ENCODE results near the gene ERC2.

ERC2 gene

DNA sequence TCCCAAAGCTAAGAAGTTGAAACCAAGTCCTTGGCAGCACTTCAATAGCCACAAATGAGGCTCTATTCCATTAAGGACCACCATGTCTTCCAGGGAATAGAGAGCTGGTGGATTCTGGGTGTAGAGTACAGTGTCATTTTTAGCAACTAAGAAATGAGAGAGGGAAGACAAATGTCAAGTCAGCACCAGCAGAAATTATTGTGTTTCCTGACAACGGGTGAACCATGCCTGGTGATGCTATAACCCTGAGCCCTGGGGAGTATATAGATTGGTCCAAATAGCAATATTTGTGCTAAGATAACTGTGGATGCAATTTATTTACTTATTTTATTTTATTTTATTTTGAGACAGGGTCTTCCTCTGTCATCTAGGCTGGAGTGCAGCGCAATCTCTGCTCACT is 675.5 kb downstream of the ERC2 start:
- ATAC-seq: no peak
- H3K27me3 Mint-ChIP-seq: peaks cover 2% of the 10 kb centered on the region
- no peak for DNase-seq
- H3K36me3 Mint-ChIP-seq (ENCODE audit: low read depth): no peaks in the 10 kb centered on the region
- no peak overlapping the region for H3K4me3 Mint-ChIP-seq
- peaks cover under 1% of the 10 kb centered on the region for H3K9me3 Mint-ChIP-seq
- H3K4me1 Mint-ChIP-seq: no peaks in the 10 kb centered on the region
- no peak overlapping the region for H3K27ac Mint-ChIP-seq

DNA sequence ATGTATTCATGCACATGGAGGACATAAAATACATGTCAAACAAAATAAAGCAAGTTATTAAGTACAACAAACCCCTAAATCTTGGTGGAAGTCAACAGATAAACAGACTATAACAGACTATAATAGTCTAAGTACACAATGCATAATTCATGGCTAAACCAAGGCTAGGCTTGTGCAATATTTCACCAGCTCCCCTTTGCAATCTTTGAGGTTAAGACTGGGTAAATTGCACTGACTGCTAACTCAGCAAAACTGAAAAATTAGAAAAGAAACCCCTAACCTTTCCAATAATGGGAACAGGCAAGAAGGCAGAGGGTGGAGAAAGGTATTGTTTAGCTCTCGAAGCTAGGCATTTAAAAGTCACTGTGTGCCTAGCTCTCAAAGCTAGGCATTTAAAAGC is 676.3 kb downstream of the ERC2 start:
- DNase-seq: no peak
- Mint-ChIP-seq H3K36me3 (ENCODE audit: low read depth) (no peaks in the 10 kb centered on the region), H3K27ac (no peak overlapping the region), H3K4me3 (no peak overlapping the region), H3K9me3 (no peaks in the 10 kb centered on the region), H3K4me1 (no peaks in the 10 kb centered on the region), H3K27me3 (peaks cover 2% of the 10 kb centered on the region)
- no peak for ATAC-seq

DNA sequence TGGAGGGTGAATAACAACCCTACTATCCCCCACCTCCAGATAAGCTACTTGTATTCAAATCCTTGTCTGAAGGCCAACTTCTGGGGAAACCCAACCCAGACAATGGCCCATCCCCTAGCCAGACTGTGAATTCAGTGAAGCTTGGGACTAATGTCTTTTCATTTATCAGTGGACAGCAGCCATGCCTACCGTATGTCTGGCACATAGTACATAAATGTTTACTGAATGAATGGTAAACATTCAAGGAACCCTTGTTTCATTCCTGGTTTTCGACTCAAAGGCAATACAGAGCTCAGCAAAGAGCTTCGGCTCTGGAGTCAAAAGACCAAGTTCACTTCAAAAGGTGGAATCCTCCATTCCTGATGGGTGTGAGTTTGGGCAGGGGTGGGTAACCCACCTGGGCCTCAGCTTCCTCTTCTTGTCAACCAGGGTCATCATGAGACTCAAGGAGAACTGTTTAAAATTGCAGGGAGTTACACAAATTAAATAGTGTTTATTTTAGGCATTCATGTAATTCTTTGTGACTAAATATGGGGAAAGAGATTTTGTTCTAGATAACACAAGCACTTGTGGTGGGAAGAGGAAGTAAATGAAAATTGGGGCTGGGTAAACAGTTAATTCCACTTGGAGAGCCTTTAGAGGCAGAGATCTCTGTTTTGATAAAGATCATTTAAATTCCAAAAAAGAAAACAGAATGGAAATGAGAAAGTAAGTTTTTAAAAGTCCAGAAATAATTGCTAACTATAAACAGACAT is 677.5 kb downstream of the ERC2 start:
- DNase-seq (no peak), ATAC-seq (no peak)
- Mint-ChIP-seq H3K27me3 (peaks cover under 1% of the 10 kb centered on the region), H3K4me3 (no peak overlapping the region), H3K4me1 (no peaks in the 10 kb centered on the region), H3K36me3 (ENCODE audit: low read depth) (no peaks in the 10 kb centered on the region), H3K9me3 (no peaks in the 10 kb centered on the region), H3K27ac (no peak overlapping the region)

DNA sequence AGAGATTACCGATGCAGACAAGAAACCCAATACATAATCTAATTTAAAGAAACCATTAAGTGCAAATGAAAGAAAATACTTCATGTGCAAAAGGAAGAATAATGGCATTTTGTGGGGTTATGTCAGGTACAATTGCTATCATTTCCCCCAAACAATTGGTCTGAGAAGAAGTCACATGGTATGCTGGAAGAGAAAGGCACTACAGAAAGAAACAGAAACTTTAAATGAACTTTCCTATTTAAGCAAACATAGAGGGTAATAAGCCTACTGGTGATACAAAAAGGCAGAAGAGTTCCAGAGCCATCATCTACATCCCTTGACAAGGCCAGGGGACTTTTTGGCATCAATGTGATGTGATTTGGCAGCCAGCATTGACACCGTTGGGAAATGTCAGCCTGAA is 678.8 kb downstream of the ERC2 start:
- Mint-ChIP-seq H3K4me3 (no peak overlapping the region), H3K9me3 (no peaks in the 10 kb centered on the region), H3K27me3 (no peaks in the 10 kb centered on the region), H3K27ac (no peak overlapping the region), H3K36me3 (ENCODE audit: low read depth) (no peaks in the 10 kb centered on the region), H3K4me1 (no peaks in the 10 kb centered on the region)
- ATAC-seq (no peak), DNase-seq (no peak)

DNA sequence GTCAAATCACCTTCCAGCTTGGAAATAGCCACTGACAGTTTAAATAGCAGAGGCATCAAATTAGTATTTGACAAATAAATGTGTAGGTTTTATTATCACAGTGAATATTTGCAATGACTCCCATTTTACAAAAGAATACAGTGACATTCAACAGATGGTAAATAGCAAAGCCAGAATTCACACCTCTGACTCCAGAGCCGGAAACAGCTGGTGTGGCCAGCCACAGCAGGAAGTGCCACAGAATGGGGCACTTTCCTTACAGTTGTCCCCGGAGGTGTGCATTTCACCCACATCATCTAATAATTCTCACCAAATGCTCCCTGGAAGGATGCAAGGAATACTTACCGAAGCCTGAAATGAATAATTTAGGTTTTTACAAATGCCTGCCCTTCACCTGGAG is 685.5 kb downstream of the ERC2 start:
- H3K9me3 Mint-ChIP-seq: no peaks in the 10 kb centered on the region

DNA sequence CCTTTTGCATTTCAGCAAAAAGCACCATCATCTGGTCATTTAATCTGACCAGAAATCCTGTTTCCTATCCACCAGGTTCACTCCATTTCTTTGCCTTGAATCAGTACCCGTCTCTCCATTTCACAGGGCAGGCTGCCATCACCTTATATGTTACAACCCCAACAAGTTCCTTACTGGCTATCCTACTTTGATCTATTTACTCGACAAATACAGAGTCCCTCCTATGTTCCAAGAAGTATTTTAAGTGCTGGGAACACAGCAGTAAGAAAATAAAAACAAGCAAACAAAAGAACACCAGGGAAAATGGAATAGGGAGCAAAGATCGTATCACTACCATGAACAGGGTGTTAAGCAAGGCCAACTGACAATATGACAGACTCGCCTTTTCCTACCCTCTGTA is 685.9 kb downstream of the ERC2 start:
- Mint-ChIP-seq H3K4me1 (no peaks in the 10 kb centered on the region), H3K9me3 (no peaks in the 10 kb centered on the region), H3K27ac (no peak overlapping the region), H3K36me3 (ENCODE audit: low read depth) (no peaks in the 10 kb centered on the region), H3K4me3 (no peak overlapping the region), H3K27me3 (peaks cover 5% of the 10 kb centered on the region)
- ATAC-seq (no peak), DNase-seq (no peak)

More for the DNA sequence above, 685.5 kb downstream of the ERC2 start:
- H3K4me1 Mint-ChIP-seq: no peaks in the 10 kb centered on the region
- DNase-seq: no peak
- no peaks in the 10 kb centered on the region for H3K36me3 Mint-ChIP-seq (ENCODE audit: low read depth)
- peaks cover 5% of the 10 kb centered on the region for H3K27me3 Mint-ChIP-seq
- no peak overlapping the region for H3K4me3 Mint-ChIP-seq
- ATAC-seq: no peak
- no peak overlapping the region for H3K27ac Mint-ChIP-seq

- Mint-ChIP-seq H3K27ac (no peak overlapping the region), H3K27me3 (peaks cover 5% of the 10 kb centered on the region), H3K4me1 (no peaks in the 10 kb centered on the region), H3K36me3 (ENCODE audit: low read depth) (no peaks in the 10 kb centered on the region), H3K9me3 (no peaks in the 10 kb centered on the region), H3K4me3 (no peak overlapping the region)
- no peak for ATAC-seq
- DNase-seq: no peak
These were observed 687.4 kb downstream of the ERC2 start for GRCh38 chr3:55780913-55781312.

GRCh38 chr3:55779543-55779942 is 688.7 kb downstream of the ERC2 start:
- Mint-ChIP-seq H3K36me3 (ENCODE audit: low read depth) (no peaks in the 10 kb centered on the region), H3K27me3 (peaks cover 5% of the 10 kb centered on the region), H3K4me3 (no peak overlapping the region), H3K9me3 (no peaks in the 10 kb centered on the region), H3K4me1 (no peaks in the 10 kb centered on the region), H3K27ac (no peak overlapping the region)
- DNase-seq (no peak), ATAC-seq (no peak)

GRCh38 chr3:55775366-55776154 is 692.7 kb downstream of the ERC2 start:
- DNase-seq (no peak), ATAC-seq (no peak)
- peaks cover 4% of the 10 kb centered on the region for H3K9me3 Mint-ChIP-seq
- no peak overlapping the region for H3K27ac Mint-ChIP-seq
- no peaks in the 10 kb centered on the region for H3K4me1 Mint-ChIP-seq
- no peaks in the 10 kb centered on the region for H3K36me3 Mint-ChIP-seq (ENCODE audit: low read depth)
- H3K4me3 Mint-ChIP-seq: no peak overlapping the region
- peaks cover 3% of the 10 kb centered on the region for H3K27me3 Mint-ChIP-seq

- Mint-ChIP-seq H3K9me3 (peaks cover 4% of the 10 kb centered on the region), H3K27me3 (peaks cover 3% of the 10 kb centered on the region), H3K4me1 (no peaks in the 10 kb centered on the region), H3K36me3 (ENCODE audit: low read depth) (no peaks in the 10 kb centered on the region), H3K4me3 (no peak overlapping the region), H3K27ac (no peak overlapping the region)
- DNase-seq (no peak), ATAC-seq (no peak)
These were observed 693.4 kb downstream of the ERC2 start for GRCh38 chr3:55774856-55775255.

GRCh38 chr3:55771503-55771902 is 696.8 kb downstream of the ERC2 start:
- Mint-ChIP-seq H3K4me3 (no peak overlapping the region), H3K9me3 (peaks cover 4% of the 10 kb centered on the region), H3K4me1 (no peaks in the 10 kb centered on the region), H3K27me3 (no peaks in the 10 kb centered on the region), H3K36me3 (ENCODE audit: low read depth) (no peaks in the 10 kb centered on the region), H3K27ac (no peak overlapping the region)
- no peak for ATAC-seq
- no peak for DNase-seq

- Mint-ChIP-seq H3K4me3 (no peak overlapping the region), H3K27me3 (peaks cover 3% of the 10 kb centered on the region), H3K4me1 (no peaks in the 10 kb centered on the region), H3K27ac (no peak overlapping the region), H3K36me3 (ENCODE audit: low read depth) (no peaks in the 10 kb centered on the region), H3K9me3 (peaks cover 4% of the 10 kb centered on the region)
- ATAC-seq: no peak
- no peak for DNase-seq
These were observed 698.2 kb downstream of the ERC2 start for GRCh38 chr3:55770077-55770476.

DNA sequence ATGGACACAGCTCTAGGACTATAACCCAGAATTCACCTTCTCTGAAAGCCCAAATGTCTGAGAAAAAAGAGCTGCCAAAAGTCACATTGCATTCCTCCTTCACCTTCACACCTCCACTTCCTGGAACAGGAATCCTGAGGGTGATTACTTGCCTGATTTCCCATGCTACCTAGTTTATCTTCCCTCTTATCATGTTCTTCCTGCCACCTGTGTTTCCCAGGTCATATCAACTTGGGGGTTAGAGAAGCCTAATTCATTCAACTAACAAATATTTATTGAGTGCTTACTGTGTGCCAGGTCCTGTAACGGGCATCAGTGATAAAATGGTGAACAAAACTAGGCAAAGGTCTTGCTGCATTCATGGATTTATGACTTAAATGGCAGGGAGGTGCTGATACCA is 701.5 kb downstream of the ERC2 start:
- H3K4me1 Mint-ChIP-seq: no peaks in the 10 kb centered on the region
- DNase-seq: no peak
- no peak overlapping the region for H3K27ac Mint-ChIP-seq
- no peaks in the 10 kb centered on the region for H3K36me3 Mint-ChIP-seq (ENCODE audit: low read depth)
- H3K9me3 Mint-ChIP-seq: no peaks in the 10 kb centered on the region
- peaks cover 3% of the 10 kb centered on the region for H3K27me3 Mint-ChIP-seq
- ATAC-seq: no peak
- H3K4me3 Mint-ChIP-seq: no peak overlapping the region

GRCh38 chr3:55765906-55766701 is 702.2 kb downstream of the ERC2 start:
- Mint-ChIP-seq H3K9me3 (no peaks in the 10 kb centered on the region), H3K36me3 (ENCODE audit: low read depth) (no peaks in the 10 kb centered on the region), H3K4me3 (no peak overlapping the region), H3K27me3 (peaks cover 3% of the 10 kb centered on the region), H3K4me1 (no peaks in the 10 kb centered on the region), H3K27ac (no peak overlapping the region)
- no peak for ATAC-seq
- no peak for DNase-seq

DNA sequence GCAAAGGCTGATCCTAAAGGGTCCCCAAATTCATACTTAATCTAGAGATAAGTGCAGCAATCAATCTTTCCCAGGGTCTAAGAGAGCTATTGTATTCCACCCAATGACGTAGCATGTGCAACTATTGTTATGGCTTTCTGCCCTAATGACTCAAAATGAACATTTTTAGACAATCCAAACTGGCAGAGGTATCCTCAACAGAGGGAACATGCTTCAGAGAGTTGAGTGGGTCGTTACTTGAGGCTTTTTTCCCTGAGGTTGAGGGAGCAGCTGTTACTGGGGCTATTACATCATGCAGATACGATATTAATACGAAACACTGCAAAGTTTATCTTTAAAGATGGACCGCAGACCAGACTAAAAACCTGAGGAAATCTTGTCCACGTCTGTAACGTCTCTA is 702.9 kb downstream of the ERC2 start:
- DNase-seq: no peak
- no peak for ATAC-seq
- Mint-ChIP-seq H3K27me3 (peaks cover 3% of the 10 kb centered on the region), H3K36me3 (ENCODE audit: low read depth) (no peaks in the 10 kb centered on the region), H3K27ac (no peak overlapping the region), H3K4me3 (no peak overlapping the region), H3K9me3 (no peaks in the 10 kb centered on the region), H3K4me1 (no peaks in the 10 kb centered on the region)

Measured in activated naive CD8-positive, alpha-beta T cell treated with anti-CD3 and anti-CD28 coated beads, Interleukin-2, amount 50 U/mL, for 24 hours (primary cell).